Eye (tissue), 1 donor: ENCODE results near the gene ACSL4.
"Not testable (repeated sequence)": the region's sequence is repeated elsewhere in the genome, so short reads cannot be mapped to it uniquely, and the experiment has no call there.

ENCODE experiments used
- DNase-seq: peaks from one replicate; pipeline ENCODE4 v3.0.0-alpha.2; 2015

Gene ACSL4

DNA sequence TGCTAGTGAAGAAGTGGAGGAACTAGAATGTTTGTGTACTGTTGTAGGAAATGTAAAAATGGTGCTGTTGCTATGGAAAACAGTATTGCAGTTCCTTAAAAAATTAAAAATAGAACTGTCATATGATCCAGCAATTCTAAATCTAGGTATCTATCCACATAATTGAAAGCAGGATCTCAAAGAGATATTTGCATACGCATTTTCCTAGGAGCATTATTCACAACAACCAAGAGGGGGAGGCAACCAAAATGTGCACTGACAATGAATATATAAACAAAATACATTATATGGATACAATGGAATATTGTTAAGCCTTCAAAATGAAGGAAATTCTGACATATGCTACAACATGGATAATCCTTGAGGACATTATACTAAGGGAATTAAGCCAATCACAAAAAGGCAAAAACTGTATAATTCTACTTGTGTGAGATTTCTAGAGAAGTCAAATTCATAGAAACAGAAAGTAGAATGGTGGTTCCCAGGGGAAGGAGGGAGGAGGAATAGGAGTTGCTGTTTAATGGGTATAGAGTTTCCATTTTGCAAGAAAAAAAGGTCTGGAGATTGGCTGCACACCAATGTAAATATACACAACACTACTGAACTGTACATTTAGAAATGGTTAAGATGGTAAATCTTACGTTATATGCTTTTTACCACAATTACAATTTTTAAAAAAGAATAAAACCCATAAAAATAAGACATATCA is 72.5 kb downstream of the ACSL4 start:
- no peak for DNase-seq

GRCh38 chrX:109658391-109658790 is 74.7 kb downstream of the ACSL4 start:
- DNase-seq, result no peak

DNA sequence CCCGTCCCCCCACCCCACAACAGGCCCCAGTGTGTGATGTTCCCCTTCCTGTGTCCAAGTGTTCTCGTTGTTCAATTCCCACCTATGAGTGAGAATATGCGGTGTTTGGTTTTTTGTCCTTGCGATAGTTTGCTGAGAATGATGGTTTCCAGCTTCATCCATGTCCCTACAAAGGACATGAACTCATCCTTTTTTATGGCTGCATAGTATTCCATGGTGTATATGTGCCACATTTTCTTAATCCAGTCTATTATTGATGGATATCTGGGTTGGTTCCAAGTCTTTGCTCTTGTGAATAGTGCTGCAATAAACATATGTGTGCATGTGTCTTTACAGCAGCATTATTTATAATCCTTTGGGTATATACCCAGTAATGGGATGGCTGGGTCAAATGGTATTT is 75.7 kb downstream of the ACSL4 start:
- not testable (repeated sequence) for DNase-seq

GRCh38 chrX:109656774-109657173 is 76.3 kb downstream of the ACSL4 start:
- no peak for DNase-seq

DNA sequence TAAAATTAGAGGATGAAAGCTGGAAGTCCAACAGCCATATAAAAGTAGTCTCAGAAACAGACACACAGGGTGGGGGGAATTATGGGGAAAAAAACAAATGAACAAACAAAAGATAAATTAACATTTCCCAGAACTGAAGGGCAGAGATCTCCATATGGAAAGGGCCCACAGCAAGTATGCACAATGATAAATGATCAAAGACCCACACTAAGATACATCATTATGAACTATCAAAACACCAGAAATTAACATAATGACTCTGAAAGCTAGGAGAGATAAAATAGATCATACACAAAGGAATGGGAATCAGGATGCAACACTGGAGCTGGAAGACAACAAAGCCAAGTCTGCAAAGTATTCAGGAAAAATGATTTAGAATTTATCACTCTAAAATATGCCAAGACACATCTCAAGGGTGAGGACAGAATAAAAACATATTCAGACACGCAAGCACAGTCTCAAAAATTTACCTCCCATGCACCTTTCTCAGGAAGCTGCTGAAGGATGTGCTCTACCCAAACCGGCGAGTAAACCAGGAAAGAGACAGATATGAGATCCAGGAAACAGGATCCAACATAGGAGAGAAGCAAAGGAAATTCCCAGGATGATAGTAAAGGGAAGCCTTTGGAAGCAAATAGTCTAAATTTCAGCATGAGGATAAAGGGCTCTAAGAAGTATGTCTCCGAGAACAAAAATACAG is 77.4 kb downstream of the ACSL4 start:
- no peak for DNase-seq

DNA sequence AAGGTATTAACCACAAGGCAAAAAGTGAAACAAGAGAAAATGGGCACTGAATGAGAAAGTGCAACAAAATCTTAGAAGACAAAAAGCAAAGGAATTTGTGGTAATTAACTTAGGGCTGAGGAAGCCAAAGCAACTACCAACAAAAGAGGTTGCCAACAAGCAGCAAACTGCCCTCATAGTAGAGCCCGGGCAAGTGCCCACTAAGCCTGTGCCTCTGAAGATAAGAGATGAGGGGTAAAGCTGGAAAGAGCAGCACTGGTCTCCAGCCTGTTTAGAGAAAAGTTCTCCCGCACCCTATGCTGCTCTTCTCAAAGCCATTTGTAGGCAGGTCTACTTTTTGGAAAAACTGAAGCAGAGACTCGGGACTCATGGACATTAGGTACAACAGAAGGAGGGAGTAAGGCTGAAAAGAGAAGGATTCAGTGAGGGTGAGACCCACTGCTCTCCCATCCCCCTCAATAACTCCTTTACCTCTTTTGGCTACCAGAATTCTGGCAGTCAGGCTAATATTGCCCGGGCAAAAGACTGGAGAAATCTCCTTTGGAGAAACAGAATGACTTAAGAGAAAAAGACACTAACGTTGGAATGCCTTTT is 78.4 kb downstream of the ACSL4 start:
- DNase-seq, result no peak

DNA sequence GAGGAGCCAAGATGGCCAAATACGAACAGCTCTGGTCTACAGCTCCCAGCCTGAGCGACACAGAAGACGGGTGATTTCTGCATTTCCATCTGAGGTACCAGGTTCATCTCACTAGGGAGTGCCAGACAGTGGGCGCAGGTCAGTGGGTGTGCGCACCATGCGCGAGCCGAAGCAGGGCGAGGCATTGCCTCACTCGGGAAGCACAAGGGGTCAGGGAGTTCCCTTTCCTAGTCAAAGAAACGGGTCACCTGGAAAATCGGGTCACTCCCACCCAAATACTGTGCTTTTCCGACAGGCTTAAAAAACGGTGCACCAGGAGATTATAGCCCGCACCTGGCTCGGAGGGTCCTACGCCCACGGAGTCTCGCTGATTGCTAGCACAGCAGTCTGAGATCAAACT is 88.4 kb downstream of the ACSL4 start:
- not testable (repeated sequence) for DNase-seq

DNA sequence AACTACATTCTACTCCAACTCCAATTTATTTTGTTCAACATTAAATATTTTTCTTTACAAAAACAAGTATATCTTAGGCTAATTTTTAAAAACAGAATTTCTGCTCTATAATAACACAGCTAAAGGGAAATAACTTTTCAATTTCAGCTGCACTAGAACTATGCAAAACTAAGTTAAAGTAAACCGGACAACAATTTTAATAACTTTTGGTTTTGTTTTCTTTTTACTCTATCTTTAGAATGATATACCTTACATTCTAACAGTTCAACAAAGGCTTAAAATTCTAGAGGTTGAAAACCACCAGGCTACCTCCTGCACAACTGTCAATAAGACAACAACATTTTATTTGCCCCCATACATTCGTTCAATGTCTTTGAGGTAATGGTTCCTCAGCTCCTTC is 89.4 kb downstream of the ACSL4 start:
- DNase-seq, result no peak

GRCh38 chrX:109638158-109638557 is 94.9 kb downstream of the ACSL4 start:
- DNase-seq, result no peak

DNA sequence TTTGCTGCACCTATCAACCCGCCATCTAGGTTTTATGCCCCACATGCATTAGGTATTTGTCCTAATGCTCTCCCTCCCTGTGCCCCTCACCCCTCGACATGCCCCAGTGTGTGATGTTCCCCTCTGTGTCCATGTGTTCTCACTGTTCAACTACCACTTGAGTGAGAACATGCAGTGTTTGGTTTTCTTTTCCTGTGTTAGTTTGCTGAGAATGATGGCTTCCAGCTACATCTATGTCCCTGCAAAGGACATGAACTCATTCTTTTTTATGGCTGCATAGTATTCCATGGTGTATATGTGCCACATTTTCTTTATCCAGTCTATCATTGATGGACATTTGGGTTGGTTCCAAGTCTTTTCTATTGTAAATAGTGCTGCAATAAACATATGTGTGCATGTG is 95.6 kb downstream of the ACSL4 start:
- DNase-seq, result not testable (repeated sequence)

GRCh38 chrX:109635146-109635545 is 97.9 kb downstream of the ACSL4 start:
- peak; percentile 28 for DNase-seq

GRCh38 chrX:109632906-109633504 is 100.1 kb downstream of the ACSL4 start:
- DNase-seq, result peak; percentile 54

DNA sequence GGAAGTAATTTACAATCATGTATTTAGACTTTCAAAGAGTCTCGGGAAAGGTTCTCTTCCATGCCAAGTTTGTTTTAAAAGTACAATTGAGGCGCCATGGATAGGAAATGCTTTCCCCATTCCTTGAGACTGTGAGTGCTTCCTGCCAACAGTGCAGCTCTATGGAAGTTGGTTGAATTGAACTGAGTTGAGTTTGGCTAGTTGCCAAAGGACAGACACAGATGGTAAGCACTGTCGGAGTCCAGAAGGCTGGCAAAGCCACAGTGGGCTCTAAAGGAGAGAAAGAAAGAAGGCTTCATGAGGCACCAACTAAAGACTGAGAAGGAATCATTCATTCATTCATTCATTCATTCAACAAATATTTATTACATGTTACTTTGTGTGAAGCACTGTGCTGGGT is 103.7 kb downstream of the ACSL4 start:
- no peak for DNase-seq

DNA sequence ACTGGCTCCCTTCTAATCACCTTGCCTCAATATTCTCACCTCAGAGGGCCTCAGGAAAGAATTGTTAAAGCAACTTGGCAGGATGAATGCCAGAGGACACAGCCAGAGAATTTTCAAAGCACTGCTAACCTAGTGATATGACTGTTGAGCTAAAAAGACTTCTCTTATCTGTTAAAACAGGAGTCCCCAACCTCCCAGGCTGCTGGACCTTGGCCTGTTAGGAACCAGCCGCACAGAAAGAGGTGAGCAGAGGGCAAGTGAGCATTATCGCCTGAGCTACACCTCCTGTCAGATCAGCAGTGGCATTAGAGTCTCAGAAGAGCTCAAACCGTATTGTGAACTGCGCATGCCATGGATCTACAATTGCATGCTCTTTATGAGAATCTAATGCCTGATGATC is 106.4 kb downstream of the ACSL4 start:
- no peak for DNase-seq

DNA sequence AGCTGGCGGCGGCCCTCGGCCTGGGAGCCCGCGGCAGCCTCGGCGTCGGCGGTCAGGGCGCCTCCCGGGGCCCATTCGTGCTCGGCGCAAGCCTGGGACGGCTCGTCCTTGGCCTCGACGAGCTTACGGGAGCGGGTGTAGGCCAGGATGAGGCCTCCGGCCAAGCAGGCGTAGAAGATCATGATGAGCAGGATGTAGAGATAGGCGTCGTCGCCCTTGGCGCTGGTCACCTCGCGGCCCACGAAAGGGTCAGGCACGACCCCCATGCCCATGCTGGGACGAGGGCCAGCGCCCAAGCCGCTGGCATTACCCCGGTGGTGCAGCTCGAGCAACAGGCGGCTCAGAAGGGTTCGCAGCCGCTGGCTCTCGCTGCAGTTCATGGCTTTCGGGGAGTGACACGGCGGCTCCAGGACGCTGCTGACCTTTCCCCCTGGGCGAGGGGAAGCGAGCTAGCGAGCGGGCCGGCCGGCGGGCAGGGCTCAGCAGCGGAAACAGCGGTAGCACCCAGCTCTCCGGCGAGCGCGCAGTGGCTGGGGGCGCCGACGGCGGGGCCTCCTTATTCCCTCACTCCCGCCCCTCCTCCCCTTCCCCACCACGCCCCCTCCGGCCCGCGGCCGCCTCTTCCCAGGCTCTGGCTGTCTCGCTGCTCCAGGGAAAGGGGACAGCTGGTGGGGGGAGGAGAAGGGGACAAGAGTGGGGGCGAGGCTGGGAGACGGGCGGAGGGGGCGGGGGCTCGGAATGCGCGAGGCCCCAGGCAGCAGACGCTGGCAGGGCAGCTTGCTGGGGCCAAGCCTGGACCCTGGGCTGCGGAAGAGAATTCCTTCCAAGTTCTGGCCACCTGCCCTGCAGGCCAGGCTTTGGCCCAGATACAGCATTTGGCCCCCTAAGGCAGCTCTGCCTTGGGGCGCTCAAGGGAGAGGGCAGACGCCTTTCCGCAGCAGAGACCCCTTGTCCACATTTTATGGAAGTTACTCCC is 108.1 kb downstream of the ACSL4 start, which contains the start of gene KCNE5:
TSS of gene KCNE5 (minus strand) at position 532 of the 976 bp plus-strand sequence. CDS start at position 380, 152 bp downstream.
- DNase-seq, result peak; percentile 77

GRCh38 chrX:109623997-109624396 is 109.1 kb downstream of the ACSL4 start:
- DNase-seq, result no peak

GRCh38 chrX:109622270-109622669 is 110.8 kb downstream of the ACSL4 start:
- DNase-seq, result no peak

- DNase-seq, result no peak
Observed at GRCh38 chrX:109619771-109620170, 113.3 kb downstream of the ACSL4 start.

DNA sequence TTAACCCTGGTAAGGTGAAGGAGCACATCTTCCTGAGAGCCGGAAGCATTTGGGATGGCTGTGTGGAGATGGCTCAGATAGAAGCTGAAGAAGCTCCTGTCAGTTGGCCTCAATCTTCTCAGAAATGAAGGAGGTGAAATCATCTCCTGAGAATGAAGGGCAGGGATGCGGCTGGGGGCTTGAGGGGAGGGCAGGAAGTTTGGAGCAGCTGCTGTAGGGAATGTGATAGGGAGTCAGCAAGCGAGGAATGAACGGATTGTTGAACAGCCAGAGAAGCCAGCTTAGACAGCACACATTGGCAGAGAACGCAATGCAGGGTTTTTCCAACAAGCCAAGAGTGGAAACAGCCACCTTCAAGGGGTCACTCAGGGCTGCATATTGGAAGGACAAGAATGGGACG is 118.1 kb downstream of the ACSL4 start:
- no peak for DNase-seq

DNA sequence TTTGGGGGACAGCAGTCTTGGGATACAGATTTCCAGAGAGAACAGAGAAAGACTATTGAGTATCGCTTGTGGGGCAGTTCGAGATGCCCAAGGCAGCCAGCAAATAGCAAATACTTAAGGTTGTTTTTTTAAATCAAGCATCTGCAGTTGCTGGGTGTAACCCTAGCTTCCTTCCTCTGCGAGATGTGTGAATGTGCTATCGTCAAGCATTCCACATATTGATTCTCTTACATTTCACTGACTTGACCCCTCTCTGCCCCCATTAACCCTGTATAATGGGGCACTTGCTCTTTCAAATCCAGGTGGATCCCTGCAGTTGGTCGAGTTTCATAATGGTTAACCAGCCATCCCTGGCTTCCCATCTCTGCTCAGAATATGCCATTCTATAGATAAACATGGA is 131.6 kb downstream of the ACSL4 start:
- DNase-seq, result peak; percentile 9

- peak; percentile 61 for DNase-seq
Observed at GRCh38 chrX:109600237-109600651, 132.8 kb downstream of the ACSL4 start.

DNA sequence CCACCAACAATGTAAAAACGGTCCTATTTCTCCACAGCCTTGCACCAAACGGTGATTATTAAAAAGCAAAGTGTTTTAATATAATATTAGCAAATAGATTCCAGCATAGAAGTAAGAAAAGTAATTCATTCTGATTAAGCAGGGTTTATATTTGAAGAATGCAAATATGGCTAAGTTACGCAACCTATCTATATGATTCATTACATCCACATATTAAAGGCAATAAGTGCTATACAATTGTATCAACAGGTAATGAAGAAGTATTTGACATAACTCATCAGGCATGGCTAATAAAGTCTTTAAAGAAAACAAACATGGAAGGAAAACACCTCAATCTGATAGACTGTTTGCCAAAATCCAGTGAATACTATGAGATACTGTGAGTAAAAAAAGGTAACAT is 137.0 kb downstream of the ACSL4 start:
- no peak for DNase-seq
